HCT116 (cell line): Measurements from ENCODE around the gene FASTKD2. TPM values are rescaled to one million over a fixed set of nuclear protein-coding genes. Genes with fewer than 3 reads are reported as not detected.

ENCODE experiments used
- ATAC-seq: fragments of 200-7000 bp; cut with Tn5 transposase; 2 replicates; pipeline ENCODE4 v1.9.1; 2020; ENCODE audit warnings: mild to moderate bottlenecking, moderate library complexity
- BruUV-seq: library from RNA; stranded (reverse); fragments of 400-500 nt; replicated peaks from 2 replicates; lab custom pipeline; 2021; lab: Mats Ljungman, UMichigan
- CTCF ChIA-PET: fragments of 300-600 bp; sonication (Branson Sonifier 250); formaldehyde crosslinking; loops from one replicate; lab custom pipeline; 2021; ENCODE audit warnings: antibody characterized with exemption; lab: Charles Lee
- POLR2A ChIA-PET: fragments of 300-600, 350-600 bp; sonication (Branson Sonifier 250); formaldehyde crosslinking; loops from one replicate; lab custom pipeline; 2021; ENCODE audit warnings: antibody characterized with exemption; lab: Charles Lee
- RAD21 ChIA-PET, 2 experiments: fragments of 300-600 bp; sonication (Branson Sonifier 250); formaldehyde crosslinking; loops; one replicate each; lab custom pipeline; 2023; ENCODE audit warnings: low total read pairs in 2 of 2; ENCODE audit not compliant: uncharacterized antibody in 2 of 2, unreplicated experiment in 2 of 2, low non-redundant PET in 1 of 2; lab: Charles Lee
- DNase-seq: peaks from one replicate; pipeline ENCODE4 v3.0.0-alpha.2; 2010; ENCODE audit warnings: low read depth, low spot score
- H2AFZ ChIP-seq: fragments of 200-600 bp; shearing (Covaris generic), sonication (generic); 2 replicates; pipeline ENCODE4 v1.6.1; 2017; ENCODE audit warnings: low read depth, mixed run types, mixed read lengths, antibody characterized with exemption, low read length; ENCODE audit not compliant: poor library complexity, severe bottlenecking
- H3K27ac ChIP-seq: 2 replicates; pipeline ENCODE4 v1.5.1; 2012; ENCODE audit warnings: low read depth, low read length
- H3K27me3 ChIP-seq: fragments of 200-600 bp; sonication (generic); 2 replicates; pipeline ENCODE4 v1.6.1; 2016; ENCODE audit warnings: mixed run types, low read length, mixed read lengths; ENCODE audit not compliant: insufficient read depth
- H3K36me3 ChIP-seq, 2 experiments: fragments of 200-500 bp in 1 of 2; fragments of 200-600 bp in 1 of 2; sonication (Bioruptor generic) in 1 of 2; sonication (generic) in 1 of 2; 2 replicates each; pipeline versions ENCODE4 v1.5.1 to v1.6.1; 2014 to 2016; ENCODE audit warnings: low read length in 2 of 2, inconsistent platforms in 1 of 2, mixed read lengths in 1 of 2, mixed run types in 1 of 2; ENCODE audit not compliant: insufficient read depth in 2 of 2, control insufficient read depth in 1 of 2
- H3K4me1 ChIP-seq, 2 experiments: fragments of 200-600 bp in 1 of 2; sonication (generic) in 1 of 2; 2 replicates each; pipeline versions ENCODE4 v1.5.1 to v1.6.1; 2012 to 2017; ENCODE audit warnings: low read length in 2 of 2, inconsistent platforms in 1 of 2, mild to moderate bottlenecking in 1 of 2, mixed read lengths in 1 of 2, mixed run types in 1 of 2, moderate library complexity in 1 of 2; ENCODE audit not compliant: insufficient read depth in 2 of 2, control insufficient read depth in 1 of 2
- H3K4me2 ChIP-seq: fragments of 200-600 bp; sonication (generic); 2 replicates; pipeline ENCODE4 v1.6.1; 2017; ENCODE audit warnings: mixed run types, low read length, mixed read lengths
- H3K4me3 ChIP-seq, 2 experiments: fragments of 200-600 bp in 1 of 2; sonication (generic) in 1 of 2; replicated peaks in 1 of 2; 2 replicates each; pipeline ENCODE4 v1.5.1; 2011 to 2016; ENCODE audit warnings: low read length in 2 of 2, control low read depth in 1 of 2, low read depth in 1 of 2, mild to moderate bottlenecking in 1 of 2, mixed read lengths in 1 of 2, mixed run types in 1 of 2
- H3K79me2 ChIP-seq: fragments of 200-600 bp; sonication (generic); 2 replicates; pipeline ENCODE4 v1.6.1; 2017; ENCODE audit warnings: mild to moderate bottlenecking, mixed run types, low read length, moderate library complexity, mixed read lengths; ENCODE audit not compliant: insufficient read depth
- H3K9ac ChIP-seq: fragments of 200-600 bp; sonication (generic); 2 replicates; pipeline ENCODE4 v1.6.1; 2016; ENCODE audit warnings: low read length, mixed read lengths
- H3K9me2 ChIP-seq: fragments of 200-600 bp; sonication (generic), shearing (Covaris generic); 2 replicates; pipeline ENCODE4 v1.6.1; 2017; ENCODE audit warnings: mixed run types, mild to moderate bottlenecking, moderate library complexity; ENCODE audit not compliant: insufficient read depth
- H3K9me3 ChIP-seq, 2 experiments: fragments of 200-500 bp in 1 of 2; fragments of 200-600 bp in 1 of 2; sonication (Bioruptor generic) in 1 of 2; sonication (generic) in 1 of 2; 2 replicates each; pipeline ENCODE4 v1.6.1; 2014 to 2017; ENCODE audit warnings: low read length in 2 of 2, mixed read lengths in 2 of 2, inconsistent platforms in 1 of 2, low read depth in 1 of 2, mild to moderate bottlenecking in 1 of 2, mixed run types in 1 of 2, moderate library complexity in 1 of 2; ENCODE audit not compliant: control insufficient read depth in 1 of 2, insufficient read depth in 1 of 2
- H4K20me1 ChIP-seq: fragments of 200-600 bp; sonication (generic), shearing (Covaris generic); 2 replicates; pipeline ENCODE4 v1.6.1; 2017; ENCODE audit warnings: mixed run types, mild to moderate bottlenecking, moderate library complexity; ENCODE audit not compliant: insufficient read depth
- CBX3 ChIP-seq: IDR thresholded peaks from 2 replicates; pipeline ENCODE4 v1.6.1; 2012; ENCODE audit warnings: low read depth
- CEBPB ChIP-seq: IDR thresholded peaks from 2 replicates; pipeline ENCODE4 v1.6.1; 2012; ENCODE audit warnings: low read depth
- EGR1 ChIP-seq: IDR thresholded peaks from 2 replicates; pipeline ENCODE4 v1.6.1; 2012; ENCODE audit warnings: low read depth
- ELF1 ChIP-seq: IDR thresholded peaks from 2 replicates; pipeline ENCODE4 v1.6.1; 2012; ENCODE audit warnings: low read depth, borderline replicate concordance
- EZH2phosphoT487 ChIP-seq: fragments of 200-600 bp; IDR thresholded peaks from 2 replicates; pipeline ENCODE4 v1.6.1; 2018; ENCODE audit warnings: antibody characterized with exemption, borderline replicate concordance
- FOSL1 ChIP-seq: IDR thresholded peaks from 2 replicates; pipeline ENCODE4 v1.6.1; 2012; ENCODE audit warnings: low read depth
- MAX ChIP-seq: IDR thresholded peaks from 2 replicates; pipeline ENCODE4 v1.6.1; 2012
- POLR2A ChIP-seq: IDR thresholded peaks from 2 replicates; pipeline ENCODE4 v1.7.0; 2011; ENCODE audit warnings: borderline replicate concordance; ENCODE audit not compliant: insufficient read depth, insufficient read length; ENCODE audit errors: extremely low read depth
- RAD21 ChIP-seq: IDR thresholded peaks from 2 replicates; pipeline ENCODE4 v1.6.1; 2012; ENCODE audit warnings: low read depth, mild to moderate bottlenecking
- SIN3A ChIP-seq: IDR thresholded peaks from 2 replicates; pipeline ENCODE4 v1.6.1; 2012; ENCODE audit warnings: low read depth
- SRF ChIP-seq: IDR thresholded peaks from 2 replicates; pipeline ENCODE4 v1.6.1; 2012; ENCODE audit warnings: low read depth
- ZFX ChIP-seq: fragments of 450-650 bp; IDR thresholded peaks from 2 replicates; pipeline ENCODE4 v1.6.1; 2017
- intact Hi-C: fragments of 100-400 bp; cut with micrococcal nuclease; formaldehyde crosslinking; loops from 2 replicates; pipeline ENCODE4 v1.10.0; 2022
- total RNA-seq: library from RNA; stranded (reverse); gene quantifications from one replicate; pipeline ENCODE4 v1.2.1, GENCODE V29; 2021; ENCODE audit not compliant: unreplicated experiment
- TF ChIP-seq, protein P1 (sequence below): IDR thresholded peaks from 2 replicates; pipeline ENCODE4 v1.6.1; 2012
- TF ChIP-seq, protein P2 (sequence below): IDR thresholded peaks from 2 replicates; pipeline ENCODE4 v1.6.1; 2011; ENCODE audit warnings: mild to moderate bottlenecking, low read length, moderate library complexity; ENCODE audit not compliant: insufficient replicate concordance; ENCODE audit errors: extremely low read depth

Gene FASTKD2
- total RNA-seq, 1 experiment from 2014 or later: 24.4 TPM

- DNase-seq: no peak
- ChIA-PET CTCF (interaction anchor here (1.5 kb wide), 1 partner anchor 10 kb away, joined by 4 read pairs; no protein-coding TSS in a partner anchor), RAD21 (no interaction called here)
- TF ChIP-seq, protein P1, sequence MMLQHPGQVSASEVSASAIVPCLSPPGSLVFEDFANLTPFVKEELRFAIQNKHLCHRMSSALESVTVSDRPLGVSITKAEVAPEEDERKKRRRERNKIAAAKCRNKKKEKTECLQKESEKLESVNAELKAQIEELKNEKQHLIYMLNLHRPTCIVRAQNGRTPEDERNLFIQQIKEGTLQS: no peak
- TF ChIP-seq POLR2A: no peak
- TF ChIP-seq, protein P2, sequence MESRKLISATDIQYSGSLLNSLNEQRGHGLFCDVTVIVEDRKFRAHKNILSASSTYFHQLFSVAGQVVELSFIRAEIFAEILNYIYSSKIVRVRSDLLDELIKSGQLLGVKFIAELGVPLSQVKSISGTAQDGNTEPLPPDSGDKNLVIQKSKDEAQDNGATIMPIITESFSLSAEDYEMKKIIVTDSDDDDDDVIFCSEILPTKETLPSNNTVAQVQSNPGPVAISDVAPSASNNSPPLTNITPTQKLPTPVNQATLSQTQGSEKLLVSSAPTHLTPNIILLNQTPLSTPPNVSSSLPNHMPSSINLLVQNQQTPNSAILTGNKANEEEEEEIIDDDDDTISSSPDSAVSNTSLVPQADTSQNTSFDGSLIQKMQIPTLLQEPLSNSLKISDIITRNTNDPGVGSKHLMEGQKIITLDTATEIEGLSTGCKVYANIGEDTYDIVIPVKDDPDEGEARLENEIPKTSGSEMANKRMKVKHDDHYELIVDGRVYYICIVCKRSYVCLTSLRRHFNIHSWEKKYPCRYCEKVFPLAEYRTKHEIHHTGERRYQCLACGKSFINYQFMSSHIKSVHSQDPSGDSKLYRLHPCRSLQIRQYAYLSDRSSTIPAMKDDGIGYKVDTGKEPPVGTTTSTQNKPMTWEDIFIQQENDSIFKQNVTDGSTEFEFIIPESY: no peak
- no peak for TF ChIP-seq EGR1
- no peak for TF ChIP-seq MAX
- no peak for TF ChIP-seq CEBPB
- no peak for TF ChIP-seq ELF1
- no peak for TF ChIP-seq SRF
- TF ChIP-seq ZFX: no peak
- TF ChIP-seq RAD21: no peak
- TF ChIP-seq EZH2phosphoT487: no peak
- no peak for TF ChIP-seq FOSL1
- no peak for TF ChIP-seq CBX3
- no peak for TF ChIP-seq SIN3A
- TF ChIP-seq, all 23 proteins: peak for 0
- H3K36me3 ChIP-seq: peaks cover 18 to 30% of the 10 kb centered on the region in 2 experiments; a peak in 3 of 4 replicates
- no peak overlapping the region for H3K9ac ChIP-seq
- H3K4me1 ChIP-seq: no peaks in the 10 kb centered on the region
- H2AFZ ChIP-seq: no peak overlapping the region
- ATAC-seq: no peak
- H3K4me3 ChIP-seq: no peak overlapping the region
- BruUV-seq: no TSS peak
- no peak overlapping the region for H3K27ac ChIP-seq
- intact Hi-C loops: no loop called here
- no peak overlapping the region for H3K4me2 ChIP-seq
- POLR2A ChIA-PET: no interaction called here
- no peaks in the 10 kb centered on the region for H4K20me1 ChIP-seq
- no peaks in the 10 kb centered on the region; the same call in 1 of the 2 replicates for H3K79me2 ChIP-seq
- H3K27me3 ChIP-seq: no peaks in the 10 kb centered on the region
- no peaks in the 10 kb centered on the region for H3K9me3 ChIP-seq
- no peaks in the 10 kb centered on the region for H3K9me2 ChIP-seq
Measured at GRCh38 chr2:206792645-206793044, 27.2 kb downstream of the FASTKD2 start.
